ENCODE results near the gene SETD4. TPM values are rescaled to one million over a fixed set of nuclear protein-coding genes. Genes with fewer than 3 reads are reported as not detected.

Gene SETD4
- total and polyA plus RNA-seq, 2 of the 13 experiments (the other 11 are each of a cell fraction or from before 2014, with no cell fraction given), result 7.1 to 14.4 TPM

- TF ChIP-seq KDM5A (IDR thresholded peaks at IDR 0.05; ENCODE audit: borderline replicate concordance, low read length) (peak; percentile 61; the same call in 1 of the 2 replicates), HDAC6 (IDR thresholded peaks at IDR 0.05; ENCODE audit: low read depth, low read length) (no peak), TGIF2 (CRISPR knock-in tag; IDR thresholded peaks at IDR 0.05) (peak; percentile 73), ZNF879 (CRISPR knock-in tag; IDR thresholded peaks at IDR 0.05) (peak; percentile 60; the same call in 1 of the 2 replicates), NKX3-1 (CRISPR knock-in tag; IDR thresholded peaks at IDR 0.05) (no peak), HNRNPK (IDR thresholded peaks at IDR 0.05; ENCODE audit: low read depth, low read length, poor library complexity, severe bottlenecking) (no peak), SMAD1 (CRISPR knock-in tag; IDR thresholded peaks at IDR 0.05; ENCODE audit: borderline replicate concordance, low read depth) (peak; percentile 23; the same call in 1 of the 2 replicates), NR2C2 (CRISPR knock-in tag; IDR thresholded peaks at IDR 0.05; ENCODE audit: borderline replicate concordance) (peak; percentile 98), ATF5 (CRISPR knock-in tag; IDR thresholded peaks at IDR 0.05; ENCODE audit: low read depth) (no peak), DMAP1 (CRISPR knock-in tag; IDR thresholded peaks at IDR 0.05) (peak; percentile 42), POGZ (CRISPR knock-in tag; IDR thresholded peaks at IDR 0.05) (peak; percentile 47; the same call in 1 of the 2 replicates), ZNF83 (CRISPR knock-in tag; IDR thresholded peaks at IDR 0.05; ENCODE audit: borderline replicate concordance) (no peak), THAP11 (CRISPR knock-in tag; IDR thresholded peaks at IDR 0.05) (peak; percentile 83), E2F1 (CRISPR knock-in tag; IDR thresholded peaks at IDR 0.05) (peak; percentile 65; the same call in 1 of the 2 replicates), TOPORS (CRISPR knock-in tag; IDR thresholded peaks at IDR 0.05) (no peak), ZNF710 (CRISPR knock-in tag; IDR thresholded peaks at IDR 0.05; ENCODE audit: borderline replicate concordance) (peak; percentile 14; the same call in 1 of the 2 replicates), SP140L (CRISPR knock-in tag; IDR thresholded peaks at IDR 0.05; ENCODE audit: borderline replicate concordance) (no peak), ZNF333 (CRISPR knock-in tag; IDR thresholded peaks at IDR 0.05; ENCODE audit: borderline replicate concordance) (no peak; the same call in 1 of the 2 replicates), HINFP (CRISPR knock-in tag; IDR thresholded peaks at IDR 0.05; ENCODE audit: low read depth) (0 out of 2 replicates have a peak, but pooled peaks have one; percentile 22), ZNF761 (CRISPR knock-in tag; conservative IDR thresholded peaks at IDR 0.05) (no peak), ZNF292 (CRISPR knock-in tag; IDR thresholded peaks at IDR 0.05; ENCODE audit: borderline replicate concordance, low read depth) (peak; percentile 75), KDM6A (CRISPR knock-in tag; IDR thresholded peaks at IDR 0.05; ENCODE audit: low read depth) (no peak)
- TF ChIP-seq, protein P1, sequence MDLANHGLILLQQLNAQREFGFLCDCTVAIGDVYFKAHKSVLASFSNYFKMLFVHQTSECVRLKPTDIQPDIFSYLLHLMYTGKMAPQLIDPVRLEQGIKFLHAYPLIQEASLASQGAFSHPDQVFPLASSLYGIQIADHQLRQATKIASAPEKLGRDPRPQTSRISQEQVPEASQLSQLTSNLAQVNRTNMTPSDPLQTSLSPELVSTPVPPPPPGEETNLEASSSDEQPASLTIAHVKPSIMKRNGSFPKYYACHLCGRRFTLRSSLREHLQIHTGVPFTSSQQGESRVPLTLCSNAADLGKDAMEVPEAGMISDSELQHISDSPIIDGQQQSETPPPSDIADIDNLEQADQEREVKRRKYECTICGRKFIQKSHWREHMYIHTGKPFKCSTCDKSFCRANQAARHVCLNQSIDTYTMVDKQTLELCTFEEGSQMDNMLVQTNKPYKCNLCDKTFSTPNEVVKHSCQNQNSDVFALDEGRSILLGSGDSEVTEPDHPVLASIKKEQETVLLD (CRISPR knock-in tag; IDR thresholded peaks at IDR 0.05; ENCODE audit: low read depth), result no peak
These were observed at the start of gene SETD4 (continued) for GRCh38 chr21:36060159-36060921.

Data from HepG2 (cell line).